GM12865 (cell line): ENCODE data around the gene COTL1.
A peak's percentile ranks its signal among the peaks of the same experiment; 100 is the strongest.

Source experiments
- DNase-seq: peaks from one replicate; pipeline ENCODE4 v3.0.0; 2010; ENCODE audit warnings: low read depth
- H3K4me3 ChIP-seq: 2 replicates; pipeline ENCODE4 v1.5.1; 2011; ENCODE audit warnings: mild to moderate bottlenecking, low read depth, low read length, control low read depth
- TF ChIP-seq, protein P1 (sequence below): IDR thresholded peaks from 2 replicates; pipeline ENCODE4 v1.5.1; 2011; ENCODE audit warnings: low read length, control low read depth, low read depth, inconsistent platforms; ENCODE audit not compliant: insufficient read depth; ENCODE audit errors: missing control alignments

Gene COTL1

DNA sequence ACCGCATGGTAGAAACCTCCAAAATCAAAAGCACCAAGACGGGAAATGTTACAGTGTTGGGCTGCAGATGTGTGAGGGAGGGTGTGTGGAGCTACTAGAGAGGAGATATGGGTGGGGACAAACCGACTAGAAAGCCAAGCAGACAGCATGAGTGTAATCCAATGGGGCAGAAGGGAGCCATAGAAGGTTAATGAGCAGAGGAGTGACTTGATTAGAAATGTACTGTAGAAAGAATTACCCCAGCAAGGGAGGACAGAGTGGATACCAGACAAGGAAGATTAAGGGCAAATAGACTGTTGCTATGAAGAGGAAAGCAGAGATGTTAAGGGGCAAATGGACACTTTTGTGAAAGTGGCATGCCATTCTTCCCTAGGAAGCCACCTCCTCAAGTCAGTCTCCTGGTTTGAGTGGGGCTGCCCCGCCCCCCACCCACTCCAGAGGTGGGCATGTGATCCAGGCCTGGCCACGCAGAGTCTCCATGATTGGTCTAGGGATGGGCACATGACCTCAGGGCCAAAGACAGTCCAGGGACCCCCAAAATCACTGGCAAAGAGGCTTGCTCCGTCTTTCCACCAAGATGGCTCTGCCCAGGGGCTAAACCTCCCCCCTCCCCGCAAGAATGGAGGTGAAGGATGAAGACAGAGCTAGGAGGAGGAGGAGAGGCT, 4.3 kb downstream of the COTL1 start:
- DNase-seq: no peak
- TF ChIP-seq, protein P1, sequence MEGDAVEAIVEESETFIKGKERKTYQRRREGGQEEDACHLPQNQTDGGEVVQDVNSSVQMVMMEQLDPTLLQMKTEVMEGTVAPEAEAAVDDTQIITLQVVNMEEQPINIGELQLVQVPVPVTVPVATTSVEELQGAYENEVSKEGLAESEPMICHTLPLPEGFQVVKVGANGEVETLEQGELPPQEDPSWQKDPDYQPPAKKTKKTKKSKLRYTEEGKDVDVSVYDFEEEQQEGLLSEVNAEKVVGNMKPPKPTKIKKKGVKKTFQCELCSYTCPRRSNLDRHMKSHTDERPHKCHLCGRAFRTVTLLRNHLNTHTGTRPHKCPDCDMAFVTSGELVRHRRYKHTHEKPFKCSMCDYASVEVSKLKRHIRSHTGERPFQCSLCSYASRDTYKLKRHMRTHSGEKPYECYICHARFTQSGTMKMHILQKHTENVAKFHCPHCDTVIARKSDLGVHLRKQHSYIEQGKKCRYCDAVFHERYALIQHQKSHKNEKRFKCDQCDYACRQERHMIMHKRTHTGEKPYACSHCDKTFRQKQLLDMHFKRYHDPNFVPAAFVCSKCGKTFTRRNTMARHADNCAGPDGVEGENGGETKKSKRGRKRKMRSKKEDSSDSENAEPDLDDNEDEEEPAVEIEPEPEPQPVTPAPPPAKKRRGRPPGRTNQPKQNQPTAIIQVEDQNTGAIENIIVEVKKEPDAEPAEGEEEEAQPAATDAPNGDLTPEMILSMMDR: no peak
- no peak overlapping the region for H3K4me3 ChIP-seq

GRCh38 chr16:84612686-84613085, 5.2 kb downstream of the COTL1 start:
- TF ChIP-seq, protein P1: no peak
- no peak for DNase-seq
- no peak overlapping the region for H3K4me3 ChIP-seq

GRCh38 chr16:84611041-84611440, 6.8 kb downstream of the COTL1 start:
- DNase-seq: no peak
- TF ChIP-seq, protein P1: no peak

GRCh38 chr16:84610376-84610775, 7.5 kb downstream of the COTL1 start:
- H3K4me3 ChIP-seq: no peak overlapping the region
- TF ChIP-seq, protein P1: no peak
- no peak for DNase-seq

More at GRCh38 chr16:84611041-84611440, 6.8 kb downstream of the COTL1 start:
- H3K4me3 ChIP-seq: no peak overlapping the region

DNA sequence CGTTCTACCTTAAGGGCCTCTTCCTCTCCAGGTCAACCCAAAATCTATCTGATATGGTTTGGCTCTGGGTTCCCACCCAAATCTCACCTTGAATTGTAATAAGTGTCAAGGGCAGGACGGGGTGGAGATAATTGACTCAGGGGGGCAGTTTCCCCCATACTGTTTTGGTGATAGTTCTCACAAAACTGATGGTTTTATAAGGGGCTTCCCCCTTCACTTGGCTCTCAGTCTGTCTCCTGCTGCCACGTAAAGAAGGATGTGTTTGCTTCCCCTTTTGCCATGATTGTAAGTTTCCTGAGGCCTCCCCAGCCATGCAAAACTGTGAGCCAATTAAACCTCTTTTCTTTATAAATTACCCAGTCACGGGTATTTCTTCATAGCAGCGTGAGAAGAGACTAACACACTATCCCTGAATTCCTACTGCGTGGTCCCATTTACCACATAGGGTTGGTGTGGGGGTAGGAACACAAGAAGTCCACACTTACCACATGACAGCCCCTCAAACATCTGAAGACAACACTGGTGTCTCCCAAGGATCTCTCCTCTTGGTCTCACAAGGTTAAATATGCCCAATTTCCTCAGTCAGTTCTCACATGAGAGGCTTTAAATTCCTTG, 8.2 kb downstream of the COTL1 start:
- H3K4me3 ChIP-seq: no peak overlapping the region
- TF ChIP-seq, protein P1: no peak

DNA sequence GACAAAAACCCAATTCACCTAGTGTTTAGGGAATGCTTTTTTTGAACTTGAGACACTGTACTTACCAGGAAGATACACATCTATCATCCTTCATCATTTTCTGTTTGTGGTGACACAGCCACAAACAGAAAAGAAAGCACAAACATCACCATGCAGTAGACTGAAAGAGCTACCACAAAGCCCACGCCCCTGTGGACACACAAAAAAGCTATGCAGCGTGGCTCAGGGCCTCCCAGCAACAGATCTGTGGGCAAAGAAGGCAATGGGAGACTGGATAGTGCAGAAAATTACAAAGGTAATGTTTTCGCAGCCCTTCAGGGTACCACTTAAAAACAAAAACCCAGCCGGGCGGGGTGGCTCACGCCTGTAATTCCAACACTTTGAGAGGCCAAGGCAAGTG, 9.6 kb downstream of the COTL1 start:
- H3K4me3 ChIP-seq: no peak overlapping the region
- TF ChIP-seq, protein P1: no peak
- peak; percentile 59 for DNase-seq

More for the DNA sequence above, 8.2 kb downstream of the COTL1 start:
- DNase-seq: no peak
